ENCODE measurements around the gene CHRD. TPM values are rescaled to one million over a fixed set of nuclear protein-coding genes. Genes with fewer than 3 reads are reported as not detected.

The CHRD gene
- total and polyA plus RNA-seq, 10 of the 15 experiments (the other 5 are each of a cell fraction or from before 2014, with no cell fraction given), result not detected

- in situ Hi-C loops (cut with MboI), result no loop called here
- RAD21 ChIA-PET (ENCODE audit: unreplicated experiment), result interaction anchor here (1.2 to 2.6 kb wide), 2 partner anchors 17 to 160 kb away, joined by 9 to 11 read pairs; no protein-coding TSS in a partner anchor
- peak; percentile 37 to 96 for TF ChIP-seq EGR1 (IDR thresholded peaks at IDR 0.05; ENCODE audit: borderline replicate concordance in 1 of 2, low read depth in 2 of 2, low read length in 2 of 2)
- TF ChIP-seq YY1 (IDR thresholded peaks at IDR 0.05; ENCODE audit: low read depth, low read length), result peak; percentile 55
- no peak for TF ChIP-seq NR2F1 (conservative IDR thresholded peaks at IDR 0.05)
- TF ChIP-seq SMARCA5 (IDR thresholded peaks at IDR 0.05), result peak; percentile 31; the same call in 1 of the 2 replicates
- 0 out of 2 replicates have a peak, but pooled peaks have one; percentile 14 for TF ChIP-seq IRF4 (IDR thresholded peaks at IDR 0.05; ENCODE audit: low read depth, low read length)
- 0 out of 2 replicates have a peak, but pooled peaks have one; percentile 44 for TF ChIP-seq GATAD2B (conservative IDR thresholded peaks at IDR 0.05; ENCODE audit: low read depth)
- peak; percentile 61 for TF ChIP-seq RAD21 (IDR thresholded peaks at IDR 0.05; ENCODE audit: insufficient read depth, low read depth, low read length)
- no peak for TF ChIP-seq WRNIP1 (IDR thresholded peaks at IDR 0.05; ENCODE audit: borderline replicate concordance, low read depth, low read length)
- peak; percentile 50; the same call in 1 of the 2 replicates for TF ChIP-seq SMC3 (IDR thresholded peaks at IDR 0.05; ENCODE audit: borderline replicate concordance, low read length)
- no peak for TF ChIP-seq USF1 (IDR thresholded peaks at IDR 0.05; ENCODE audit: borderline replicate concordance, extremely low read length, insufficient read depth, low read depth, low read length)
- TF ChIP-seq MEF2B (IDR thresholded peaks at IDR 0.05; ENCODE audit: partially characterized antibody, poor library complexity, severe bottlenecking), result peak; percentile 19
- 0 out of 2 replicates have a peak, but pooled peaks have one; percentile 44 for TF ChIP-seq LARP7 (IDR thresholded peaks at IDR 0.05)
- peak; percentile 78 to 91 (median 79) for TF ChIP-seq CTCF (IDR thresholded peaks at IDR 0.05 in 2 of 3, conservative IDR thresholded peaks at IDR 0.05 in 1 of 3; ENCODE audit: control insufficient read depth in 2 of 3, extremely low read depth in 1 of 3, insufficient read depth in 1 of 3, low read depth in 3 of 3, low read length in 3 of 3)
- TF ChIP-seq RUNX3 (IDR thresholded peaks at IDR 0.05; ENCODE audit: low read length), result peak; percentile 60
- TF ChIP-seq MTA3 (IDR thresholded peaks at IDR 0.05; ENCODE audit: borderline replicate concordance, low read length), result no peak
- no peak for TF ChIP-seq CHD4 (IDR thresholded peaks at IDR 0.05)
- no peak for TF ChIP-seq KLF5 (IDR thresholded peaks at IDR 0.05; ENCODE audit: partially characterized antibody)
- ATAC-seq (peak; percentile 94), DNase-seq (ENCODE audit: low read depth, low spot score) (no peak), FAIRE-seq (peak; percentile 23)
- H4K20me1 ChIP-seq (ENCODE audit: control insufficient read depth, insufficient read depth), result no peaks in the 10 kb centered on the region
- no peaks in the 10 kb centered on the region for H3K36me3 ChIP-seq (ENCODE audit: control insufficient read depth in 2 of 2, insufficient read depth in 2 of 2, low read length in 1 of 2)
- intact Hi-C loops (cut with micrococcal nuclease; ENCODE audit: unreplicated experiment), result no loop called here
- no peak overlapping the region for H3K4me3 ChIP-seq
- no peaks in the 10 kb centered on the region; a peak in 1 of 4 replicates for H3K27me3 ChIP-seq (replicated peaks in 1 of 2; ENCODE audit: control insufficient read depth in 2 of 2, insufficient read depth in 2 of 2, low read length in 1 of 2)
- no peaks in the 10 kb centered on the region for H3K9me3 ChIP-seq (replicated peaks; ENCODE audit: control insufficient read depth, insufficient read depth, low read length)
- POLR2A ChIA-PET, result interaction anchor here (1.2 kb wide), 1 partner anchor 13 kb away, joined by 3 read pairs; no protein-coding TSS in a partner anchor
- 24% methylated on average over 18 of the region's 18 CpGs for WGBS (ENCODE audit: insufficient coverage, insufficient replicate concordance, low lambda C conversion rate, missing lambda C conversion rate)
- SMC1A ChIA-PET (ENCODE audit: uncharacterized antibody, unreplicated experiment), result interaction anchor here (0.6 to 1.2 kb wide), 3 partner anchors 18 to 158 kb away, joined by 3 read pairs; no protein-coding TSS in a partner anchor
- no peak overlapping the region for H3K4me2 ChIP-seq (ENCODE audit: control insufficient read depth, insufficient read depth)
- H2AFZ ChIP-seq (ENCODE audit: control insufficient read depth, low read depth, low read length), result no peak overlapping the region; the same call in 1 of the 2 replicates
- H3K4me1 ChIP-seq (ENCODE audit: control insufficient read depth, insufficient read depth, low read length), result no peaks in the 10 kb centered on the region
- H3K9ac ChIP-seq (ENCODE audit: control insufficient read depth, insufficient read depth, low read length), result no peak overlapping the region
- no peak overlapping the region for H3K27ac ChIP-seq (ENCODE audit: control insufficient read depth, insufficient read depth)
- BruUV-seq (replicated peaks), result no TSS peak
- no peaks in the 10 kb centered on the region for H3K79me2 ChIP-seq (ENCODE audit: control insufficient read depth, insufficient read depth, low read length)
- CTCF ChIA-PET, result interaction anchor here (0.7 to 3.7 kb wide), 18 partner anchors 9 to 459 kb away, joined by 3 to 26 read pairs (median 4); partner anchors contain the start of gene FAM131A
Observed at GRCh38 chr3:184354121-184354728, 25.6 kb upstream of the CHRD start.

Data from GM12878 (cell line).